HepG2 (cell line): ENCODE results near the gene CASTOR1. TPM values are rescaled to one million over a fixed set of nuclear protein-coding genes. Genes with fewer than 3 reads are reported as not detected.

ENCODE experiments used
- ASH2L ChIP-seq: fragments of 300-600, 200-600 bp; sonication (generic); IDR thresholded peaks from 2 replicates; pipeline ENCODE4 v1.7.0; 2017; ENCODE audit warnings: low read depth, mild to moderate bottlenecking, moderate library complexity, mixed read lengths, low read length; ENCODE audit not compliant: insufficient read length
- FIP1L1 ChIP-seq: fragments of 200-400 bp; formaldehyde crosslinking; IDR thresholded peaks from 2 replicates; pipeline ENCODE4 v1.6.1; 2018; ENCODE audit warnings: low read depth, mild to moderate bottlenecking, low read length, moderate library complexity, borderline replicate concordance; ENCODE audit not compliant: insufficient read depth
- KDM1A ChIP-seq: IDR thresholded peaks from 2 replicates; pipeline ENCODE4 v1.6.1; 2016; ENCODE audit warnings: missing compliant biosample characterization
- KDM2A ChIP-seq: sonication (generic); formaldehyde crosslinking; IDR thresholded peaks from 2 replicates; pipeline ENCODE4 v1.4.0; 2020; ENCODE audit warnings: low read depth, missing genetic modification reagents, borderline replicate concordance
- KDM5A ChIP-seq: fragments of 200-600 bp; sonication (generic); IDR thresholded peaks from 2 replicates; pipeline ENCODE4 v1.7.0; 2018; ENCODE audit warnings: antibody characterized with exemption, mild to moderate bottlenecking, low read length, borderline replicate concordance
- KLF12 ChIP-seq: sonication (generic); formaldehyde crosslinking; IDR thresholded peaks from 2 replicates; pipeline ENCODE4 v1.4.0; 2020; ENCODE audit warnings: missing genetic modification reagents, borderline replicate concordance
- KLF6 ChIP-seq: IDR thresholded peaks from 2 replicates; pipeline ENCODE4 v1.8.0; 2016; ENCODE audit warnings: missing biosample characterization, missing genetic modification reagents
- NCOR1 ChIP-seq: fragments of 200-600 bp; sonication (generic); IDR thresholded peaks from 2 replicates; pipeline ENCODE4 v1.7.0; 2017; ENCODE audit warnings: antibody characterized with exemption, low read length, borderline replicate concordance
- RBFOX2 ChIP-seq: fragments of 200-400 bp; formaldehyde crosslinking; IDR thresholded peaks from 2 replicates; pipeline ENCODE4 v1.6.1; 2017; ENCODE audit warnings: low read depth, mild to moderate bottlenecking, low read length
- RELA ChIP-seq: sonication (generic); formaldehyde crosslinking; IDR thresholded peaks from 2 replicates; pipeline ENCODE4 v1.4.0; 2020; ENCODE audit warnings: missing genetic modification reagents
- SMAD3 ChIP-seq: sonication (generic); formaldehyde crosslinking; IDR thresholded peaks from 2 replicates; pipeline ENCODE4 v1.4.0; 2020; ENCODE audit warnings: missing genetic modification reagents
- ZBTB42 ChIP-seq: sonication (generic); formaldehyde crosslinking; IDR thresholded peaks from 2 replicates; pipeline ENCODE4 v1.5.0; 2020; ENCODE audit warnings: mild to moderate bottlenecking, missing genetic modification reagents
- ZFY ChIP-seq: sonication (generic); formaldehyde crosslinking; IDR thresholded peaks from 2 replicates; pipeline ENCODE4 v1.4.0; 2020; ENCODE audit warnings: missing genetic modification reagents
- ZNF12 ChIP-seq: sonication (generic); formaldehyde crosslinking; IDR thresholded peaks from 2 replicates; pipeline ENCODE4 v1.5.0; 2020; ENCODE audit warnings: missing genetic modification reagents
- ZNF615 ChIP-seq: sonication (generic); formaldehyde crosslinking; IDR thresholded peaks from 2 replicates; pipeline ENCODE4 v1.5.0; 2020; ENCODE audit warnings: mild to moderate bottlenecking, missing genetic modification reagents, borderline replicate concordance
- ZNF703 ChIP-seq: sonication (generic); formaldehyde crosslinking; IDR thresholded peaks from 2 replicates; pipeline ENCODE4 v1.5.1; 2020; ENCODE audit warnings: missing genetic modification reagents, mild to moderate bottlenecking, moderate library complexity, borderline replicate concordance
- ZSCAN30 ChIP-seq: sonication (generic); formaldehyde crosslinking; IDR thresholded peaks from 2 replicates; pipeline ENCODE4 v1.5.0; 2020; ENCODE audit warnings: mild to moderate bottlenecking, missing genetic modification reagents
- polyA plus RNA-seq, 8 experiments: library from polyadenylated mRNA; depleted of rRNA in 3 of 8; stranded (reverse) in 7 of 8; unstranded in 1 of 8; fragments of >200 nt; fragmentation: Illumina TruSeq in 4 of 8; extraction: Trizol in 4 of 8; gene quantifications; 2 replicates each; pipeline versions ENCODE4 v1.2.1 to v1.2.3, GENCODE V29; 2011 to 2016; ENCODE audit warnings: low read depth in 4 of 8, missing spikeins in 1 of 8, mixed read lengths in 1 of 8; ENCODE audit not compliant: insufficient read depth in 1 of 8
- total RNA-seq, 5 experiments: library from RNA; depleted of rRNA; stranded (reverse); fragments of >200 nt; fragmentation: Illumina TruSeq; extraction: Trizol; gene quantifications; 2 replicates each; pipeline ENCODE4 v1.2.3, GENCODE V29; 2016; ENCODE audit warnings: low read depth in 1 of 5
- TF ChIP-seq, protein P1 (sequence below): sonication (generic); formaldehyde crosslinking; IDR thresholded peaks from 2 replicates; pipeline ENCODE4 v1.4.0; 2020; ENCODE audit warnings: mild to moderate bottlenecking, missing genetic modification reagents
- TF ChIP-seq, protein P2 (sequence below): sonication (generic); formaldehyde crosslinking; IDR thresholded peaks from 2 replicates; pipeline ENCODE4 v1.4.0; 2020; ENCODE audit warnings: missing genetic modification reagents
- TF ChIP-seq, protein P3 (sequence below): sonication (generic); formaldehyde crosslinking; IDR thresholded peaks from 2 replicates; pipeline ENCODE4 v1.4.0; 2020; ENCODE audit warnings: missing genetic modification reagents, borderline replicate concordance

The CASTOR1 gene
- total and polyA plus RNA-seq, 2 of the 13 experiments (the other 11 are each of a cell fraction or from before 2014, with no cell fraction given): 2.6 to 4.4 TPM

DNA sequence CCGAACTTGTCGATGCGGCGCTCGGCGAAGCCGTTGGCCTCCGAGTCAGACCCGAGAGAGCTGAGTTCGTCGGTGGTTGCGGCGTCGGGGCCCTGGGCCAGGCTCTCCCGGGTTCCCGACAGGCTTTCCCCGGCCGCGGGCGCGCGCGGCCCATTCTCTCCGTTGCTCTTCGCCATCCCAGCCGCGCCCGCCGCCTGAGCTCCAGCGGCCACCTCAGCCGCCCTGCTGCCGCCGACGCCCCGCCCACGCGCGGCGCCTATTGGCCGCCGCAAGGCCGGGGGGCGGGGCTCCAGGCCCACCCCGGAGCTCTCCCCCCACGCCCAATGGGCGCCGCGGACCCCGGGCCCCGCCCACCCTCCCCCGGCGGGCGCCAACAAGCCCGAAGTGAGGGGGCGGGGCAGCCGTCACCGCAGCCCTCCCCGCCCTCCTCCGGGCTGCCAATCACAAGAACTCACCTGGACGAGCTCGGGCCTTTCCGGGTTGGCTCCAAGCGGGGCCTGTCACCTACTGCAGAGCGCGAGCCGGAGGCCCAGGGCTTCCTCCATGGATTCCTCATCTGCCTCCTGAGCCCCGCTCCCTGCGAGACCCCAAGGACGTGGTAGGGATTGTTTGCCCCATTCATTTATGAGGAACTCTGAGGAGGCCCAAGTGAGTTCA lies 37.5 kb upstream of the CASTOR1 start, which contains the start of gene TBC1D10A (continued):
- TF ChIP-seq, protein P1, sequence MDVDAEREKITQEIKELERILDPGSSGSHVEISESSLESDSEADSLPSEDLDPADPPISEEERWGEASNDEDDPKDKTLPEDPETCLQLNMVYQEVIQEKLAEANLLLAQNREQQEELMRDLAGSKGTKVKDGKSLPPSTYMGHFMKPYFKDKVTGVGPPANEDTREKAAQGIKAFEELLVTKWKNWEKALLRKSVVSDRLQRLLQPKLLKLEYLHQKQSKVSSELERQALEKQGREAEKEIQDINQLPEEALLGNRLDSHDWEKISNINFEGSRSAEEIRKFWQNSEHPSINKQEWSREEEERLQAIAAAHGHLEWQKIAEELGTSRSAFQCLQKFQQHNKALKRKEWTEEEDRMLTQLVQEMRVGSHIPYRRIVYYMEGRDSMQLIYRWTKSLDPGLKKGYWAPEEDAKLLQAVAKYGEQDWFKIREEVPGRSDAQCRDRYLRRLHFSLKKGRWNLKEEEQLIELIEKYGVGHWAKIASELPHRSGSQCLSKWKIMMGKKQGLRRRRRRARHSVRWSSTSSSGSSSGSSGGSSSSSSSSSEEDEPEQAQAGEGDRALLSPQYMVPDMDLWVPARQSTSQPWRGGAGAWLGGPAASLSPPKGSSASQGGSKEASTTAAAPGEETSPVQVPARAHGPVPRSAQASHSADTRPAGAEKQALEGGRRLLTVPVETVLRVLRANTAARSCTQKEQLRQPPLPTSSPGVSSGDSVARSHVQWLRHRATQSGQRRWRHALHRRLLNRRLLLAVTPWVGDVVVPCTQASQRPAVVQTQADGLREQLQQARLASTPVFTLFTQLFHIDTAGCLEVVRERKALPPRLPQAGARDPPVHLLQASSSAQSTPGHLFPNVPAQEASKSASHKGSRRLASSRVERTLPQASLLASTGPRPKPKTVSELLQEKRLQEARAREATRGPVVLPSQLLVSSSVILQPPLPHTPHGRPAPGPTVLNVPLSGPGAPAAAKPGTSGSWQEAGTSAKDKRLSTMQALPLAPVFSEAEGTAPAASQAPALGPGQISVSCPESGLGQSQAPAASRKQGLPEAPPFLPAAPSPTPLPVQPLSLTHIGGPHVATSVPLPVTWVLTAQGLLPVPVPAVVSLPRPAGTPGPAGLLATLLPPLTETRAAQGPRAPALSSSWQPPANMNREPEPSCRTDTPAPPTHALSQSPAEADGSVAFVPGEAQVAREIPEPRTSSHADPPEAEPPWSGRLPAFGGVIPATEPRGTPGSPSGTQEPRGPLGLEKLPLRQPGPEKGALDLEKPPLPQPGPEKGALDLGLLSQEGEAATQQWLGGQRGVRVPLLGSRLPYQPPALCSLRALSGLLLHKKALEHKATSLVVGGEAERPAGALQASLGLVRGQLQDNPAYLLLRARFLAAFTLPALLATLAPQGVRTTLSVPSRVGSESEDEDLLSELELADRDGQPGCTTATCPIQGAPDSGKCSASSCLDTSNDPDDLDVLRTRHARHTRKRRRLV: no peak
- no peak for TF ChIP-seq RELA (CRISPR knock-in tag)
- TF ChIP-seq KLF12 (CRISPR knock-in tag): no peak
- no peak for TF ChIP-seq ZNF615
- no peak for TF ChIP-seq ZSCAN30
- peak; percentile 27; the same call in 1 of the 2 replicates for TF ChIP-seq KDM5A
- TF ChIP-seq KDM1A (CRISPR knock-in tag): no peak
- TF ChIP-seq ZNF12: no peak
- no peak for TF ChIP-seq FIP1L1
- peak; percentile 43 for TF ChIP-seq ASH2L
- TF ChIP-seq KDM2A (CRISPR knock-in tag): no peak
- TF ChIP-seq ZBTB42 (CRISPR knock-in tag): no peak
- TF ChIP-seq KLF6 (CRISPR knock-in tag): no peak
- TF ChIP-seq, protein P2, sequence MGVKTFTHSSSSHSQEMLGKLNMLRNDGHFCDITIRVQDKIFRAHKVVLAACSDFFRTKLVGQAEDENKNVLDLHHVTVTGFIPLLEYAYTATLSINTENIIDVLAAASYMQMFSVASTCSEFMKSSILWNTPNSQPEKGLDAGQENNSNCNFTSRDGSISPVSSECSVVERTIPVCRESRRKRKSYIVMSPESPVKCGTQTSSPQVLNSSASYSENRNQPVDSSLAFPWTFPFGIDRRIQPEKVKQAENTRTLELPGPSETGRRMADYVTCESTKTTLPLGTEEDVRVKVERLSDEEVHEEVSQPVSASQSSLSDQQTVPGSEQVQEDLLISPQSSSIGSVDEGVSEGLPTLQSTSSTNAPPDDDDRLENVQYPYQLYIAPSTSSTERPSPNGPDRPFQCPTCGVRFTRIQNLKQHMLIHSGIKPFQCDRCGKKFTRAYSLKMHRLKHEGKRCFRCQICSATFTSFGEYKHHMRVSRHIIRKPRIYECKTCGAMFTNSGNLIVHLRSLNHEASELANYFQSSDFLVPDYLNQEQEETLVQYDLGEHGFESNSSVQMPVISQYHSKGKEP (CRISPR knock-in tag): no peak
- TF ChIP-seq RBFOX2: peak; percentile 68
- no peak for TF ChIP-seq NCOR1
- TF ChIP-seq ZFY (CRISPR knock-in tag): peak; percentile 86
- no peak for TF ChIP-seq ZNF703
- TF ChIP-seq, protein P3, sequence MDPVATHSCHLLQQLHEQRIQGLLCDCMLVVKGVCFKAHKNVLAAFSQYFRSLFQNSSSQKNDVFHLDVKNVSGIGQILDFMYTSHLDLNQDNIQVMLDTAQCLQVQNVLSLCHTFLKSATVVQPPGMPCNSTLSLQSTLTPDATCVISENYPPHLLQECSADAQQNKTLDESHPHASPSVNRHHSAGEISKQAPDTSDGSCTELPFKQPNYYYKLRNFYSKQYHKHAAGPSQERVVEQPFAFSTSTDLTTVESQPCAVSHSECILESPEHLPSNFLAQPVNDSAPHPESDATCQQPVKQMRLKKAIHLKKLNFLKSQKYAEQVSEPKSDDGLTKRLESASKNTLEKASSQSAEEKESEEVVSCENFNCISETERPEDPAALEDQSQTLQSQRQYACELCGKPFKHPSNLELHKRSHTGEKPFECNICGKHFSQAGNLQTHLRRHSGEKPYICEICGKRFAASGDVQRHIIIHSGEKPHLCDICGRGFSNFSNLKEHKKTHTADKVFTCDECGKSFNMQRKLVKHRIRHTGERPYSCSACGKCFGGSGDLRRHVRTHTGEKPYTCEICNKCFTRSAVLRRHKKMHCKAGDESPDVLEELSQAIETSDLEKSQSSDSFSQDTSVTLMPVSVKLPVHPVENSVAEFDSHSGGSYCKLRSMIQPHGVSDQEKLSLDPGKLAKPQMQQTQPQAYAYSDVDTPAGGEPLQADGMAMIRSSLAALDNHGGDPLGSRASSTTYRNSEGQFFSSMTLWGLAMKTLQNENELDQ (CRISPR knock-in tag): no peak
- TF ChIP-seq SMAD3 (CRISPR knock-in tag): no peak
